PC-9 (cell line): ENCODE measurements around the gene VEGFB. TPM values are rescaled to one million over a fixed set of nuclear protein-coding genes. Genes with fewer than 3 reads are reported as not detected.

Experiments used
- BruUV-seq: library from RNA; stranded (reverse); fragments of 400-500 nt; replicated peaks from 2 replicates; lab custom pipeline; 2021; lab: Mats Ljungman, UMichigan
- CTCF ChIA-PET: fragments of 300-600 bp; sonication (Branson Sonifier 250); formaldehyde crosslinking; loops from one replicate; lab custom pipeline; 2022; ENCODE audit warnings: antibody characterized with exemption; lab: Charles Lee
- POLR2A ChIA-PET: fragments of 300-600 bp; sonication (Branson Sonifier 250); formaldehyde crosslinking; loops from one replicate; lab custom pipeline; 2022; ENCODE audit warnings: antibody characterized with exemption; ENCODE audit not compliant: unreplicated experiment; lab: Charles Lee
- DNase-seq, 2 experiments: peaks; one replicate each; pipeline versions ENCODE4 v3.0.0 to v3.0.0-alpha.2; 2015 to 2022; ENCODE audit warnings: mixed read lengths in 1 of 2
- H2AFZ ChIP-seq: fragments of 200-600 bp; sonication (generic); 2 replicates; pipeline ENCODE4 v1.8.1; 2017; ENCODE audit warnings: antibody characterized with exemption
- H3F3A ChIP-seq: fragments of 200-600 bp; sonication (generic); 2 replicates; pipeline ENCODE4 v1.8.1; 2017; ENCODE audit warnings: antibody characterized with exemption, mild to moderate bottlenecking, low read depth; ENCODE audit not compliant: insufficient read depth
- H3K27ac ChIP-seq: fragments of 200-600 bp; sonication (generic); 2 replicates; pipeline ENCODE4 v1.6.1; 2016; ENCODE audit warnings: mixed run types
- H3K27me3 ChIP-seq: fragments of 200-600 bp; sonication (generic); 2 replicates; pipeline ENCODE4 v1.6.1; 2016; ENCODE audit warnings: low read depth, mixed run types; ENCODE audit not compliant: insufficient read depth
- H3K36me3 ChIP-seq: fragments of 200-600 bp; sonication (generic); 2 replicates; pipeline ENCODE4 v1.6.1; 2016; ENCODE audit warnings: low read depth, mixed run types
- H3K4me1 ChIP-seq: fragments of 200-600 bp; sonication (generic); replicated peaks from 2 replicates; pipeline ENCODE4 v1.6.1; 2016; ENCODE audit warnings: mixed run types; ENCODE audit not compliant: insufficient read depth
- H3K4me2 ChIP-seq: fragments of 200-600 bp; sonication (generic); 2 replicates; pipeline ENCODE4 v1.6.1; 2017; ENCODE audit warnings: mixed run types
- H3K4me3 ChIP-seq: fragments of 200-600 bp; sonication (generic); 2 replicates; pipeline ENCODE4 v1.6.1; 2016; ENCODE audit warnings: mixed run types
- H3K79me2 ChIP-seq: fragments of 200-600 bp; sonication (generic); 2 replicates; pipeline ENCODE4 v1.6.1; 2017; ENCODE audit warnings: low read depth, mixed run types
- H3K9me2 ChIP-seq: fragments of 200-600 bp; sonication (generic); 2 replicates; pipeline ENCODE4 v1.8.1; 2017; ENCODE audit warnings: mild to moderate bottlenecking; ENCODE audit not compliant: insufficient read depth
- H3K9me3 ChIP-seq: fragments of 200-600 bp; sonication (generic); 2 replicates; pipeline ENCODE4 v1.8.1; 2016; ENCODE audit warnings: low read depth; ENCODE audit not compliant: insufficient read depth
- H4K20me1 ChIP-seq: fragments of 200-600 bp; sonication (generic); 2 replicates; pipeline ENCODE4 v1.8.1; 2017; ENCODE audit not compliant: insufficient read depth
- CTCF ChIP-seq: fragments of 200-600 bp; sonication (generic); conservative IDR thresholded peaks from 2 replicates; pipeline ENCODE4 v1.6.1; 2017; ENCODE audit warnings: mixed run types, antibody characterized with exemption, mild to moderate bottlenecking, moderate library complexity
- EZH2 ChIP-seq: fragments of 200-600 bp; sonication (generic); IDR thresholded peaks from 2 replicates; pipeline ENCODE4 v1.8.0; 2017; ENCODE audit warnings: antibody characterized with exemption, low read depth
- intact Hi-C: fragments of 100-400 bp; cut with micrococcal nuclease; formaldehyde crosslinking; loops from one replicate; pipeline ENCODE4 v1.10.0; 2022; ENCODE audit not compliant: unreplicated experiment
- total RNA-seq: library from RNA; stranded (reverse); gene quantifications from 2 replicates; pipeline ENCODE4 v1.2.3, GENCODE V29; 2021

The VEGFB gene
- total RNA-seq, 1 experiment from 2014 or later: 129 TPM

- H3K27ac ChIP-seq: no peak overlapping the region
- intact Hi-C loops: loop anchor here (1.0 to 5.0 kb wide), 2 partner anchors 9 to 44 kb away; partner anchors contain the start of gene STIP1
- H3K9me2 ChIP-seq: no peaks in the 10 kb centered on the region
- no peak for DNase-seq
- ChIA-PET CTCF (interaction anchor here (0.5 kb wide), 1 partner anchor 71 kb away, joined by 8 read pairs; no protein-coding TSS in a partner anchor), POLR2A (no interaction called here)
- peak overlapping the region; percentile 81 for H3K4me3 ChIP-seq
- no TSS peak for BruUV-seq
- H2AFZ ChIP-seq: peak overlapping the region; percentile 80
- no peaks in the 10 kb centered on the region for H3K27me3 ChIP-seq
- peaks cover 24% of the 10 kb centered on the region for H3F3A ChIP-seq
- H3K4me2 ChIP-seq: peak overlapping the region; percentile 76
- H3K36me3 ChIP-seq: no peaks in the 10 kb centered on the region
- peaks cover 14% of the 10 kb centered on the region for H4K20me1 ChIP-seq
- H3K4me1 ChIP-seq: peaks cover 35% of the 10 kb centered on the region
- H3K9me3 ChIP-seq: no peaks in the 10 kb centered on the region
- TF ChIP-seq EZH2 (no peak), CTCF (no peak)
- H3K79me2 ChIP-seq: peaks cover 32% of the 10 kb centered on the region
Observed at GRCh38 chr11:64230985-64231365, 3.4 kb upstream of the VEGFB start.

- no peak for TF ChIP-seq EZH2
- no peak for TF ChIP-seq CTCF
- Histone ChIP-seq H4K20me1 (peaks cover 16% of the 10 kb centered on the region), H3F3A (peaks cover 24% of the 10 kb centered on the region), H3K4me2 (peak overlapping the region; percentile 76; the same call in 1 of the 2 replicates), H3K27me3 (no peaks in the 10 kb centered on the region), H3K9me3 (no peaks in the 10 kb centered on the region), H3K4me1 (peaks cover 35% of the 10 kb centered on the region), H3K9me2 (no peaks in the 10 kb centered on the region), H3K79me2 (peaks cover 32% of the 10 kb centered on the region), H2AFZ (no peak overlapping the region), H3K36me3 (no peaks in the 10 kb centered on the region), H3K27ac (no peak overlapping the region), H3K4me3 (no peak overlapping the region)
- intact Hi-C loops: loop anchor here (5.0 kb wide), 1 partner anchor 44 kb away; the partner anchor contains the start of gene STIP1
- no peak for DNase-seq
- CTCF ChIA-PET: interaction anchor here (0.6 kb wide), 1 partner anchor 70 kb away, joined by 3 read pairs; no protein-coding TSS in a partner anchor
- no TSS peak for BruUV-seq
- POLR2A ChIA-PET: interaction anchor here (0.6 kb wide), 1 partner anchor 21 kb away, joined by 3 read pairs; no protein-coding TSS in a partner anchor
Observed at GRCh38 chr11:64231546-64231945, 2.8 kb upstream of the VEGFB start.

GRCh38 chr11:64232182-64232966, 2.0 kb upstream of the VEGFB start:
- Histone ChIP-seq H3K4me3 (no peak overlapping the region), H3K36me3 (no peaks in the 10 kb centered on the region; the same call in 1 of the 2 replicates), H2AFZ (no peak overlapping the region), H3K27ac (no peak overlapping the region), H3K4me2 (no peak overlapping the region), H4K20me1 (peaks cover 15% of the 10 kb centered on the region), H3K9me2 (no peaks in the 10 kb centered on the region), H3K79me2 (peaks cover 23% of the 10 kb centered on the region), H3K4me1 (peaks cover 31% of the 10 kb centered on the region), H3K9me3 (no peaks in the 10 kb centered on the region), H3F3A (peaks cover 24% of the 10 kb centered on the region), H3K27me3 (no peaks in the 10 kb centered on the region)
- BruUV-seq: no TSS peak
- POLR2A ChIA-PET: interaction anchor here (0.5 to 0.7 kb wide), 3 partner anchors 9 to 99 kb away, joined by 3 read pairs; partner anchors contain the start of gene FKBP2
- intact Hi-C loops: loop anchor here (5.0 kb wide), 1 partner anchor 45 kb away; the partner anchor contains the start of gene STIP1
- CTCF ChIA-PET: interaction anchor here (0.6 kb wide), 1 partner anchor 69 kb away, joined by 3 read pairs; no protein-coding TSS in a partner anchor
- DNase-seq: no peak
- TF ChIP-seq CTCF: no peak
- no peak for TF ChIP-seq EZH2
